OCI-LY1 (cell line): ENCODE measurements around the gene TGFB1.
A peak's percentile ranks its signal among the peaks of the same experiment; 100 is the strongest.
"Not testable (repeated sequence)": the region's sequence is repeated elsewhere in the genome, so short reads cannot be mapped to it uniquely, and the experiment has no call there.

Experiments used
- H2AFZ ChIP-seq: fragments of 200-600 bp; sonication (generic), shearing (Covaris generic); 2 replicates; pipeline ENCODE4 v1.6.0; 2014; ENCODE audit warnings: antibody characterized with exemption, mild to moderate bottlenecking, low read length
- H3F3A ChIP-seq: fragments of 200-600 bp; sonication (generic), shearing (Covaris generic); 2 replicates; pipeline ENCODE4 v1.6.0; 2014; ENCODE audit warnings: mild to moderate bottlenecking, antibody characterized with exemption, low read length, moderate library complexity; ENCODE audit not compliant: insufficient read depth
- H3K27ac ChIP-seq: fragments of 200-600 bp; sonication (generic); 2 replicates; pipeline ENCODE4 v1.5.1; 2014; ENCODE audit warnings: low read length, mixed run types, mild to moderate bottlenecking, low read depth; ENCODE audit not compliant: poor library complexity, severe bottlenecking
- H3K27me3 ChIP-seq: fragments of 200-600 bp; sonication (generic); 2 replicates; pipeline ENCODE4 v1.6.0; 2014; ENCODE audit warnings: antibody characterized with exemption, mild to moderate bottlenecking, low read length, moderate library complexity; ENCODE audit not compliant: insufficient read depth
- H3K36me3 ChIP-seq: fragments of 200-600 bp; sonication (generic); 2 replicates; pipeline ENCODE4 v1.6.1; 2014; ENCODE audit warnings: mild to moderate bottlenecking, antibody characterized with exemption, low read length, moderate library complexity, mixed read lengths; ENCODE audit not compliant: insufficient read depth
- H3K4me1 ChIP-seq: fragments of 200-600 bp; sonication (generic); 2 replicates; pipeline ENCODE4 v1.5.1; 2014; ENCODE audit warnings: mild to moderate bottlenecking, low read length, moderate library complexity; ENCODE audit not compliant: insufficient read depth, severe bottlenecking
- H3K4me2 ChIP-seq: fragments of 200-600 bp; sonication (generic), shearing (Covaris generic); 2 replicates; pipeline ENCODE4 v1.6.1; 2014; ENCODE audit warnings: low read length
- H3K4me3 ChIP-seq: fragments of 200-600 bp; sonication (generic); 2 replicates; pipeline ENCODE4 v1.5.1; 2014; ENCODE audit warnings: low read length, low read depth, mild to moderate bottlenecking, mixed read lengths; ENCODE audit not compliant: poor library complexity, severe bottlenecking
- H3K79me2 ChIP-seq: fragments of 200-600 bp; shearing (Covaris generic); 2 replicates; pipeline ENCODE4 v1.6.1; 2016; ENCODE audit warnings: mixed run types, low read length, mixed read lengths; ENCODE audit not compliant: insufficient read depth
- H3K9ac ChIP-seq: fragments of 200-600 bp; sonication (generic), shearing (Covaris generic); 2 replicates; pipeline ENCODE4 v1.6.1; 2014; ENCODE audit warnings: mild to moderate bottlenecking, low read length, mixed read lengths
- H3K9me2 ChIP-seq: fragments of 200-600 bp; sonication (generic), shearing (Covaris generic); 2 replicates; pipeline ENCODE4 v1.6.1; 2014; ENCODE audit warnings: low read depth, mild to moderate bottlenecking, low read length, mixed read lengths
- H3K9me3 ChIP-seq: fragments of 200-600 bp; shearing (Covaris generic); 2 replicates; pipeline ENCODE4 v1.6.1; 2014; ENCODE audit warnings: low read length, mixed read lengths
- H4K20me1 ChIP-seq: fragments of 200-600 bp; sonication (generic), shearing (Covaris generic); 2 replicates; pipeline ENCODE4 v1.6.0; 2016; ENCODE audit warnings: mild to moderate bottlenecking, low read length; ENCODE audit not compliant: insufficient read depth
- CTCF ChIP-seq: fragments of 200-600 bp; sonication (generic), shearing (Covaris generic); IDR thresholded peaks from 2 replicates; pipeline ENCODE4 v1.5.1; 2017; ENCODE audit warnings: mild to moderate bottlenecking, antibody characterized with exemption, low read length, moderate library complexity, mixed read lengths
- EZH2 ChIP-seq: fragments of 200-600 bp; sonication (generic), shearing (Covaris generic); IDR thresholded peaks from 2 replicates; pipeline ENCODE4 v1.8.0; 2017; ENCODE audit warnings: borderline replicate concordance, mixed run types, mild to moderate bottlenecking, antibody characterized with exemption, low read length, moderate library complexity, mixed read lengths

TGFB1 gene

GRCh38 chr19:41371541-41371940 is 17.8 kb upstream of the TGFB1 start:
- Histone ChIP-seq H3K79me2 (no peaks in the 10 kb centered on the region), H4K20me1 (no peaks in the 10 kb centered on the region), H3F3A (no peaks in the 10 kb centered on the region), H3K4me3 (no peak overlapping the region), H3K9me2 (no peaks in the 10 kb centered on the region), H3K27me3 (no peaks in the 10 kb centered on the region), H2AFZ (no peak overlapping the region), H3K9ac (no peak overlapping the region), H3K9me3 (no peaks in the 10 kb centered on the region), H3K4me2 (no peak overlapping the region), H3K4me1 (peaks cover 10% of the 10 kb centered on the region), H3K36me3 (no peaks in the 10 kb centered on the region; the same call in 1 of the 2 replicates), H3K27ac (no peak overlapping the region)
- TF ChIP-seq EZH2: no peak
- TF ChIP-seq CTCF: no peak

GRCh38 chr19:41371119-41371518 is 17.4 kb upstream of the TGFB1 start:
- H2AFZ ChIP-seq, H3K4me3 ChIP-seq, H3K4me2 ChIP-seq, H3K36me3 ChIP-seq, H3K9me2 ChIP-seq, H4K20me1 ChIP-seq, H3K9ac ChIP-seq, H3F3A ChIP-seq, H3K4me1 ChIP-seq, H3K9me3 ChIP-seq, H3K27ac ChIP-seq, H3K79me2 ChIP-seq, H3K27me3 ChIP-seq: not testable (repeated sequence)

GRCh38 chr19:41369769-41370168 is 16.0 kb upstream of the TGFB1 start:
- Histone ChIP-seq H3K4me2 (no peak overlapping the region), H3K79me2 (peaks cover 5% of the 10 kb centered on the region; the same call in 1 of the 2 replicates), H3K36me3 (no peaks in the 10 kb centered on the region; the same call in 1 of the 2 replicates), H3K4me1 (peaks cover 13% of the 10 kb centered on the region), H3F3A (no peaks in the 10 kb centered on the region), H3K9me3 (no peaks in the 10 kb centered on the region), H3K27ac (no peak overlapping the region), H2AFZ (no peak overlapping the region), H3K9me2 (no peaks in the 10 kb centered on the region), H3K27me3 (no peaks in the 10 kb centered on the region), H3K9ac (no peak overlapping the region), H3K4me3 (no peak overlapping the region), H4K20me1 (no peaks in the 10 kb centered on the region)
- no peak for TF ChIP-seq EZH2
- no peak for TF ChIP-seq CTCF

- H3K9me3 ChIP-seq: no peaks in the 10 kb centered on the region
- H3K36me3 ChIP-seq: no peaks in the 10 kb centered on the region
- no peak overlapping the region for H3K4me3 ChIP-seq
- no peaks in the 10 kb centered on the region for H3K9me2 ChIP-seq
- no peak overlapping the region for H2AFZ ChIP-seq
- H3K9ac ChIP-seq: no peak overlapping the region
- H3K79me2 ChIP-seq: peaks cover 5% of the 10 kb centered on the region; the same call in 1 of the 2 replicates
- no peak for TF ChIP-seq EZH2
- TF ChIP-seq CTCF: no peak
- H3K27ac ChIP-seq: peak overlapping the region; percentile 15
- H4K20me1 ChIP-seq: no peaks in the 10 kb centered on the region
- no peaks in the 10 kb centered on the region for H3K27me3 ChIP-seq
- H3F3A ChIP-seq: no peaks in the 10 kb centered on the region
- peaks cover 22% of the 10 kb centered on the region for H3K4me1 ChIP-seq
- no peak overlapping the region for H3K4me2 ChIP-seq
Measured at GRCh38 chr19:41367848-41368301, 14.2 kb upstream of the TGFB1 start.
